ENCODE results near the gene ACVR2B. TPM values are rescaled to one million over a fixed set of nuclear protein-coding genes. Genes with fewer than 3 reads are reported as not detected.

Gene ACVR2B

DNA sequence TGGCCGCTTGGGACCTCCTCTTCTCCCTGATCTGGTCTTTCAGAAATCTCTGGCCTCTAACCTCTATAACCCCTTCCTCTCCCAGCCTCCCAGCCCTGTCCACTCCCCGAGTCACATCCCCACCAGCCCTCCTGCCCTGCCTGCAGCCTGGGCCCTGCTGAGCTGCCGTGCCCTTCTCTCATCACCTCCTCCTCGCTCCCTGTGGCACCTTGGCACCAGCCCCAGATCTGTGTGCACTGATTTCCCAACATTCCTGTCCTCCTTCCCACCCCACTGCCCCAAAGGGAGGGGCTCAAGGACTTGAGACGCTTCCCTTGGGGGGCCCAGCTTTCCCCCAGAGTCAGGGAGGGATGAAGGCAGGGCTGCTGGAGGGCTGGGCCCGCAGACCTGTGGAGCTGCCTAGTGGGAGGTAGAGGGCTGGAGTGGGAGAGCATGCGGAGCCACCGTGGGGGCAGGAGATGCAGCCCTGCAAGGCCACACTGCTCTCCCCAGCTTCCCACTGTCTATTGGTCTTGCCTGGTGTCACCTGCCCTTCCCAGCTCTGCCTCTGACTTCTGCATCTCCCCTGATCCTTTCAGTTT is 85.2 kb downstream of the ACVR2B start:
- Histone ChIP-seq H3K9ac (ENCODE audit: low read length) (no peak overlapping the region), H2BK5ac (ENCODE audit: low read length) (no peak overlapping the region), H2AK5ac (ENCODE audit: low read length) (no peak overlapping the region), H3K27ac (ENCODE audit: low read depth, low read length) (no peak overlapping the region), H3K79me1 (ENCODE audit: low read length) (no peaks in the 10 kb centered on the region), H2BK120ac (ENCODE audit: low read depth, low read length) (no peak overlapping the region), H3K56ac (ENCODE audit: low read length) (no peak overlapping the region), H3K23ac (ENCODE audit: low read length) (no peak overlapping the region), H3K79me2 (ENCODE audit: control insufficient read depth, insufficient read depth, low read length) (no peaks in the 10 kb centered on the region), H4K5ac (ENCODE audit: low read length) (no peak overlapping the region), H3K4me1 (ENCODE audit: control insufficient read depth, low read depth, low read length) (peaks cover 3% of the 10 kb centered on the region), H3K36me3 (ENCODE audit: control insufficient read depth, insufficient read depth, low read length) (no peaks in the 10 kb centered on the region), H2BK15ac (replicated peaks; ENCODE audit: low read depth) (no peak overlapping the region), H4K8ac (ENCODE audit: low read depth, low read length) (no peak overlapping the region), H3K4me2 (ENCODE audit: low read length) (no peak overlapping the region), H3K4me3 (ENCODE audit: low read length) (no peak overlapping the region), H3K27me3 (ENCODE audit: insufficient read depth, low read length, poor library complexity) (no peaks in the 10 kb centered on the region), H3K4ac (ENCODE audit: low read depth, low read length) (no peak overlapping the region), H3K18ac (ENCODE audit: low read length) (no peak overlapping the region)
- WGBS (ENCODE audit: extremely low coverage, insufficient coverage, low lambda C conversion rate): no CpG with 5 or more reads among the region's 8 CpGs
- no peak for DNase-seq

DNA sequence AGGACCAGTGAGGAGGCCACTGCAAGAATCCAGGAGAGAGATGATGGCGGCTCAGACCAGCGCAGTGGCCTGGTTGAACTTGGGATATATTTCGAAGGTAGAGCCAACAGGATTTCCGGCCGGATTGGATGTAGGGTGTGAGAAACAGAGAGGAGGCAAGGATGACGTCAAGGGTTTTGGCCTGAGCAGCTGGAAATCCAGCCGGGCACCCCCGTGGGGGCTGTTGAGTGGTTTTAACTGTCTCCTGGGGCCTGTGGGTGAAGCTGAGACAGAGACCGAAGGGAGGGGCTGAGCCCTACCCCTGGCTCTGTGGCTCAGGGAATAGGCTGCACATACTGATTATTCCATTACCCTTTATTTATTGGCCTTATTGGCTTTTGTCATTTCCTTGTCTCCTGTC is 88.1 kb downstream of the ACVR2B start:
- DNase-seq: no peak

More for the DNA sequence above, 88.1 kb downstream of the ACVR2B start:
- H2BK120ac ChIP-seq (ENCODE audit: low read depth, low read length): no peak overlapping the region
- no peak overlapping the region for H2BK15ac ChIP-seq (replicated peaks; ENCODE audit: low read depth)
- H3K4ac ChIP-seq (ENCODE audit: low read depth, low read length): no peak overlapping the region
- H2BK5ac ChIP-seq (ENCODE audit: low read length): no peak overlapping the region
- no peak overlapping the region for H4K5ac ChIP-seq (ENCODE audit: low read length)
- no peaks in the 10 kb centered on the region for H3K79me1 ChIP-seq (ENCODE audit: low read length)
- no peak overlapping the region for H3K4me2 ChIP-seq (ENCODE audit: low read length)
- H3K4me3 ChIP-seq (ENCODE audit: low read length): no peak overlapping the region
- no peaks in the 10 kb centered on the region for H3K36me3 ChIP-seq (ENCODE audit: control insufficient read depth, insufficient read depth, low read length)
- no peak overlapping the region for H3K23ac ChIP-seq (ENCODE audit: low read length)
- no peak overlapping the region for H3K27ac ChIP-seq (ENCODE audit: low read depth, low read length)
- no peak overlapping the region for H2AK5ac ChIP-seq (ENCODE audit: low read length)
- H3K9ac ChIP-seq (ENCODE audit: low read length): no peak overlapping the region
- no peak overlapping the region for H3K18ac ChIP-seq (ENCODE audit: low read length)
- H3K4me1 ChIP-seq (ENCODE audit: control insufficient read depth, low read depth, low read length): no peaks in the 10 kb centered on the region
- no peaks in the 10 kb centered on the region for H3K27me3 ChIP-seq (ENCODE audit: insufficient read depth, low read length, poor library complexity)
- H3K79me2 ChIP-seq (ENCODE audit: control insufficient read depth, insufficient read depth, low read length): no peaks in the 10 kb centered on the region
- H3K56ac ChIP-seq (ENCODE audit: low read length): no peak overlapping the region
- H4K8ac ChIP-seq (ENCODE audit: low read depth, low read length): no peak overlapping the region
- WGBS (ENCODE audit: extremely low coverage, insufficient coverage, low lambda C conversion rate): no CpG with 5 or more reads among the region's 9 CpGs

Small RNA genes within 50 kb of the gene (small RNA-seq; reads per million reads assigned to genes)
- not detected for gene RF00019 (ENCODE audit: insufficient read depth)
